ENCODE measurements around the gene PDP2. TPM values are rescaled to one million over a fixed set of nuclear protein-coding genes. Genes with fewer than 3 reads are reported as not detected.
"Not testable (repeated sequence)": the region's sequence is repeated elsewhere in the genome, so short reads cannot be mapped to it uniquely, and the experiment has no call there.

Gene PDP2
- total RNA-seq, 2 experiments from 2014 or later: 13.8 to 29.2 TPM

- H3K4me2 ChIP-seq (ENCODE audit: low read length): no peak overlapping the region
- ChIA-PET POLR2A (no interaction called here), CTCF (ENCODE audit: unreplicated experiment) (interaction anchor here (0.6 kb wide), 1 partner anchor 9 kb away, joined by 3 read pairs; no protein-coding TSS in a partner anchor)
- H3K4me3 ChIP-seq (ENCODE audit: low read depth, low read length, poor library complexity, severe bottlenecking): no peak overlapping the region
- intact Hi-C loops (cut with micrococcal nuclease; ENCODE audit: unreplicated experiment): no loop called here
- no peaks in the 10 kb centered on the region for H3K9me2 ChIP-seq (ENCODE audit: insufficient read depth, low read length)
- H2AFZ ChIP-seq (ENCODE audit: low read length): no peak overlapping the region
- H3K9me3 ChIP-seq (ENCODE audit: low read length): no peaks in the 10 kb centered on the region
- no peak for DNase-seq (ENCODE audit: low spot score)
- no peak for TF ChIP-seq CTCF (conservative IDR thresholded peaks at IDR 0.05; ENCODE audit: low read length)
- no peak for TF ChIP-seq EZH2phosphoT487 (IDR thresholded peaks at IDR 0.05; ENCODE audit: borderline replicate concordance, low read depth, low read length)
- H3K36me3 ChIP-seq (ENCODE audit: insufficient read depth, low read length): no peaks in the 10 kb centered on the region
- H3K79me2 ChIP-seq (ENCODE audit: insufficient read depth, low read depth, low read length): no peaks in the 10 kb centered on the region
- no peak overlapping the region for H3K27ac ChIP-seq (ENCODE audit: low read depth, low read length, poor library complexity, severe bottlenecking)
- no peaks in the 10 kb centered on the region for H3K4me1 ChIP-seq (ENCODE audit: insufficient read depth, low read length, poor library complexity, severe bottlenecking)
- no peaks in the 10 kb centered on the region for H4K20me1 ChIP-seq (ENCODE audit: insufficient read depth, low read length)
- no TSS peak for BruUV-seq (replicated peaks)
Observed at GRCh38 chr16:66863707-66864106, 16.6 kb upstream of the PDP2 start.

GRCh38 chr16:66869424-66869823 lies 10.9 kb upstream of the PDP2 start:
- Histone ChIP-seq H3K4me3 (ENCODE audit: low read depth, low read length, poor library complexity, severe bottlenecking) (no peak overlapping the region), H3K9me3 (ENCODE audit: low read length) (no peaks in the 10 kb centered on the region), H4K20me1 (ENCODE audit: insufficient read depth, low read length) (no peaks in the 10 kb centered on the region), H3K4me1 (ENCODE audit: insufficient read depth, low read length, poor library complexity, severe bottlenecking) (peaks cover 11% of the 10 kb centered on the region), H2AFZ (ENCODE audit: low read length) (no peak overlapping the region), H3K27ac (ENCODE audit: low read depth, low read length, poor library complexity, severe bottlenecking) (no peak overlapping the region), H3K9me2 (ENCODE audit: insufficient read depth, low read length) (no peaks in the 10 kb centered on the region), H3K36me3 (ENCODE audit: insufficient read depth, low read length) (no peaks in the 10 kb centered on the region), H3K79me2 (ENCODE audit: insufficient read depth, low read depth, low read length) (no peaks in the 10 kb centered on the region), H3K4me2 (ENCODE audit: low read length) (no peak overlapping the region)
- BruUV-seq (replicated peaks): no TSS peak
- DNase-seq (ENCODE audit: low spot score): no peak
- ChIA-PET CTCF (ENCODE audit: unreplicated experiment) (no interaction called here), POLR2A (interaction anchor here (0.6 kb wide), 2 partner anchors 13 to 569 kb away, joined by 3 to 4 read pairs; no protein-coding TSS in a partner anchor)
- intact Hi-C loops (cut with micrococcal nuclease; ENCODE audit: unreplicated experiment): loop anchor here (2.0 kb wide), 1 partner anchor 207 kb away; no protein-coding TSS in a partner anchor
- TF ChIP-seq CTCF (conservative IDR thresholded peaks at IDR 0.05; ENCODE audit: low read length) (no peak), EZH2phosphoT487 (IDR thresholded peaks at IDR 0.05; ENCODE audit: borderline replicate concordance, low read depth, low read length) (no peak)

- H2AFZ ChIP-seq (ENCODE audit: low read length); CTCF ChIA-PET (ENCODE audit: unreplicated experiment); DNase-seq (ENCODE audit: low spot score); intact Hi-C loops (cut with micrococcal nuclease; ENCODE audit: unreplicated experiment); H3K36me3 ChIP-seq (ENCODE audit: insufficient read depth, low read length); H3K4me2 ChIP-seq (ENCODE audit: low read length); H3K27ac ChIP-seq (ENCODE audit: low read depth, low read length, poor library complexity, severe bottlenecking); H3K79me2 ChIP-seq (ENCODE audit: insufficient read depth, low read depth, low read length); H3K9me3 ChIP-seq (ENCODE audit: low read length); H3K4me3 ChIP-seq (ENCODE audit: low read depth, low read length, poor library complexity, severe bottlenecking); H3K9me2 ChIP-seq (ENCODE audit: insufficient read depth, low read length); BruUV-seq (replicated peaks); H4K20me1 ChIP-seq (ENCODE audit: insufficient read depth, low read length): not testable (repeated sequence)
- POLR2A ChIA-PET: interaction anchor here (0.7 to 0.8 kb wide), 2 partner anchors 41 to 57 kb away, joined by 3 to 6 read pairs; partner anchors contain the start of gene NAE1
- H3K4me1 ChIP-seq (ENCODE audit: insufficient read depth, low read length, poor library complexity, severe bottlenecking): peaks cover 30% of the 10 kb centered on the region
Observed at GRCh38 chr16:66871363-66871762, 9.0 kb upstream of the PDP2 start.

Measured in OCI-LY7 (cell line).